Right ventricle myocardium superior (tissue), 1 donor: Measurements from ENCODE around the gene N4BP2L2. TPM values are rescaled to one million over a fixed set of nuclear protein-coding genes. Genes with fewer than 3 reads are reported as not detected.
"Not testable (repeated sequence)": the region's sequence is repeated elsewhere in the genome, so short reads cannot be mapped to it uniquely, and the experiment has no call there.

Experiments
- ATAC-seq: fragments of 200-7000 bp; cut with Tn5 transposase; one replicate; pipeline ENCODE4 v1.9.1; 2020; ENCODE audit warnings: mild to moderate bottlenecking; ENCODE audit not compliant: poor library complexity
- DNase-seq: peaks from one replicate; pipeline ENCODE4 v3.0.0-alpha.2; 2020
- intact Hi-C: fragments of 100-400 bp; cut with DNase I; formaldehyde crosslinking; loops from one replicate; pipeline ENCODE4 v1.11.2; 2022
- long read RNA-seq: library from polyadenylated mRNA; unstranded; transcript quantifications from one replicate; pipeline ENCODE4 v2.0.0, GENCODE V29; 2021
- total RNA-seq: library from RNA; stranded (reverse); fragmentation: NEBNext Ultra II Directional; extraction: Animal tissue kit (Norgen Biotek cat#: 25700); gene quantifications from one replicate; pipeline ENCODE4 v1.2.1, GENCODE V29; 2021
- donor health status: DM: no; HTN: yes; CAD: no; lungs with severe emphysema.

The N4BP2L2 gene
- total RNA-seq: 123 TPM
- long read RNA-seq, full-length matches to known transcripts: 13 of 96 reads
- long read RNA-seq, partial matches to known transcripts: 39 of 96 reads
- long read RNA-seq, other reads (novel, unspliced or antisense): 44 of 96 reads

DNA sequence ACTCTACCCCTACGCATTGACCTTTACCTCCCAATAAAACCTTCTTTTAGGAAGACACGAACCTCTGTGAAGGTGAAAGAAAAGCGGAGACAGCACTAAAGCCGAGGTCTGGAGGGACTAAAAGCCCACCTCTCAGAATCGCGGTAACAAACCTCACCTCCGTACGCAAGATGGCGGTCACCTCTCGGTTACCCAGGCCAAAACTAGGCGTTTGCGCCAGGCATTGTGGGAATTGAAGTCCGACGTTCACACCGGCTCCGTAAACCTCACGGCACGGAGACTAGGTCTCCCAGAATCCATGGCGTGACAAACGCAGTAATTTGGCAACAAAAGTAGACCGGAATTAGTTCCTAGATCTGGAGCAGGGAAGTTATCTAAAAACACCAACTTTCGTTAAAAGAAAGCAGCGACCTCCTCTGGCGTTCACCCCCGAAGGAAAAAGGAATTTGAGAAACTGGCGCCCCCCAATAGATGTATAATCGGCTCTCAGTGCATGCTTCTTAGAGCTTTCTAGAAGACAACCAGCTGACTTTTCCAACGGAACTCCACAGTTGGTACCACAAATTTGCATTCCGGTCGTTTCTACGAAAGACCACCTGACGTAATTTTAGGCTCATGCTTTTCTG lies at the start of gene N4BP2L2:
TSS of gene N4BP2L2 (minus strand) at position 175 of the 626 bp plus-strand sequence. CDS start 1,768 bp downstream, outside the sequence.
- ATAC-seq: peak; percentile 99
- DNase-seq: peak; percentile 95
- intact Hi-C loops: no loop called here

GRCh38 chr13:32587811-32588170 lies 49.2 kb upstream of the N4BP2L2 start:
- ATAC-seq: no peak
- no peak for DNase-seq
- intact Hi-C loops: loop anchor here (2.0 to 5.0 kb wide), 2 partner anchors 51 to 955 kb away; no protein-coding TSS in a partner anchor

DNA sequence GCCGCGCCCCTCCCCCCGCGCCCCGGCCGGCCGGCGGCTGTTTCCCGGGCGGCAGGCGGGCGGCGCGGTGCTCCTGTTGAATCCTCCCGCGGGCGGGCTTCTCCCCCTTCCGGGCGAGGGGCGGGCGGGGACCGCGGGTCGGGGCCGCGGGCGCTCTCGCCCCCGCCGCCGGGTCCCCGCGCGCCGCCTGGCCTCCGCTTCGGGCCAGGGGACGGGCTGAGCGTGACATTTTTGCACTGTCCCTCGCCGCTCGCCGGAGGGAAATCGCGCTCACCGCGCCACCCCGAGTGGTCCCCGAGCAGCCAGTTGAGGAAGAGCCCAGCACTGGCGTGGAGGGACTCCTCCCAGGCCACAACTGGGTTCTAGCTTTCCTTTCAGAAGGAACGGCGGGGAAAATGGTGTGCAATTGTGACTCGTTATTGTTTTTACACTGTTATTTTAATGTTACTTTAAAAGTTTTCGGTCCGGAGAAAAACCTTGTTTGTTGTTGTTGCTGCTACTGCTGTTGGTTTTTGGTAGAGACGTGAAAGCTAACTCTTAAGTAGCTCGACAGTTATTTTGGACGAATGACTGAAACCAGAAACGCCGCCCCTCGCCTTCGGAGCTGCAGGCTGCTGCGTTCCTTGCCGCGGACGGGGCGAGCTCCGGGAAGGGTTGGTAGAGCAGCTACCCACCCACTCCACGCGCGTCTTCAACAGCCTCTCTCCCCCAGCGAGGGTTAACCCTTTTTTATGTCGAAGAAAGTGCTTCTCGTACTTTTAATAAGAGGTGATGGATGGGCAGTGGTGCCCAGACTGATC lies 48.6 kb upstream of the N4BP2L2 start:
- DNase-seq: peak; percentile 78
- peak; percentile 45 for ATAC-seq
- intact Hi-C loops: loop anchor here (2.0 to 5.0 kb wide), 2 partner anchors 52 to 955 kb away; no protein-coding TSS in a partner anchor

DNA sequence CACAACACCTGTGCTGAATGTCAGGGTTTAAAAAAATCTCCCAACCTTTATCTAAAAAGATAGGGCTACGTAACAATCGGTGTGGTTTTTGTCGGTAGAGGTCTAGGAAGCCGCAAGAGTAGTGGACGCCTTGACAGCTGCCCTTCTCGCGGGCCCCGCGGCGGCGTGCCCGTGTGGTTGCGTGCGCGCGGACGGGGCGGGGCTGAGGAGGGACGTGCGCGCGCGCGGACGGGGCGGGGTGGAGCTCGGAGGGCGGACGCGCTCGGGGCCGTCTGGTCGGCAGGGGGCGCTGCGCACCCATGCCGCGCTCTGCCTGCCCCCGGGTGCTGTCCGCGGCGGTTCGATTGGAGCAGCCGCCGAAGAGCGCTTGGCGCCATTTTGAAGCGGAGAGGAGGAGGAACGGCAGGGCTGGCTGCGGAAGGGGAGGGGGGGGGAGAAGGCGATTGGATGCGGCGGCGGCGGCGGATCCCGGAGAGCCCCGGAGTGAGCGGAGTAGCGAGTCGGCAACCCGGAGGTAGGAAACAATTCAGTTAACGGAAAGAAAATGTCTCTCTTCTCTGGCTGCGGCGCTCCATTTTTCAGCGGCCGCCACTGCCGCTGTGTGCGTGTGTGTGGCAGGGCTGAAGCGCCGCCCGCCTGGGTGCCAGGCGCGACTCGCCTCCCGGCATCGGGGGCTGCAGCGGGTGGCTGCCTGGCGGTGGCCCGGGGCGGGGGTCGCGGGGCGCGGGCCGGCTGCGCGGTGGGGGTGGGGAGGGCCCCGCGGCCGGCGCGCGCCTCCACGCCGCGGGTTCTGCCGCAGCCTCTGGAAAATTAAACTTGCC lies 47.7 kb upstream of the N4BP2L2 start, which contains the start of gene PDS5B:
TSS of gene PDS5B (plus strand) at position 373 of the 821 bp plus-strand sequence. CDS start 62,321 bp downstream, outside the sequence.
- peak; percentile 96 for DNase-seq
- peak; percentile 99 for ATAC-seq
- intact Hi-C loops: loop anchor here (2.0 to 5.0 kb wide), 2 partner anchors 53 to 956 kb away; no protein-coding TSS in a partner anchor

- ATAC-seq (no peak), DNase-seq (no peak)
- intact Hi-C loops: loop anchor here (2.0 to 5.0 kb wide), 2 partner anchors 53 to 957 kb away; no protein-coding TSS in a partner anchor
These were observed 47.0 kb upstream of the N4BP2L2 start for GRCh38 chr13:32585550-32586079.

DNA sequence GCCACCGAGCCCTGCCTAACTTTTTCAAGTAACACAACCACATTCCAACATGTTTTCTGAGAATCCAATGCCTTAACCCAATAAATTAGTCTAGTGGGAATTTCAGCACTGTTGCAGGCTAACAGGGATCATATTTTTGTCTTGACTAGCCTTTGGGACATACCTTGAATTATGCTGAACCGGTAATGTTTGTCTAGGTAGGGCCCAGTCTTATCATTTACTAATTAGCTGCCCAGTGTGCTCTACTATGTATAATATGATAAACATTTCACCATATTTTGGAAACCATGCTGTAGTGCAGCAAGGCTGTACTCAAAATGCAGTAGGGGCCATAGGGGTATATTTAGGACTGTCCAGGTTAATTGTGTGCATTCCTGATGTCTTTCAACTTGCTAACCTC lies 44.4 kb upstream of the N4BP2L2 start:
- no peak for DNase-seq
- intact Hi-C loops: loop anchor here (5.0 kb wide), 1 partner anchor 201 kb away; no protein-coding TSS in a partner anchor
- ATAC-seq: no peak

DNA sequence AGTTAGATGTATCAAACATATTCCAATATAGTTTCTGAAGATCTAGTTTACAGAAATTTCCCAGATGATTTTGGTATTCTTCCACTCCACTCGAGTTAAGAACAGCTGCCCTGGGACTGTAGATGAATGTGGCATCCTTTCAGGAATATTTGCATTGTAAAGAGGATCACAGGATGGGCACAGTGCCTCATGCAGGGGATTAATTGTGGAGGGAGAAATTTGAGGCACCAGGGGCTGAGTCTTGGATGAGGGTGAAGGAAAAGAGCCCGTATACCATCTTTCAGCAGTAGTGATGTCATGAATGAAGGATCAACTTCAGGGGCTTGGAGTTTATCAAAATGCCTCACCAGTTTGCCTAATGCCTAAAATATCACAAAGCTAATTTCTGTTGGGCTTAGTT lies 43.7 kb upstream of the N4BP2L2 start:
- ATAC-seq: no peak
- DNase-seq: no peak
- intact Hi-C loops: loop anchor here (5.0 kb wide), 1 partner anchor 200 kb away; no protein-coding TSS in a partner anchor

GRCh38 chr13:32581177-32581786 lies 42.7 kb upstream of the N4BP2L2 start:
- ATAC-seq: no peak
- DNase-seq: no peak
- intact Hi-C loops: loop anchor here (5.0 kb wide), 1 partner anchor 199 kb away; no protein-coding TSS in a partner anchor

DNA sequence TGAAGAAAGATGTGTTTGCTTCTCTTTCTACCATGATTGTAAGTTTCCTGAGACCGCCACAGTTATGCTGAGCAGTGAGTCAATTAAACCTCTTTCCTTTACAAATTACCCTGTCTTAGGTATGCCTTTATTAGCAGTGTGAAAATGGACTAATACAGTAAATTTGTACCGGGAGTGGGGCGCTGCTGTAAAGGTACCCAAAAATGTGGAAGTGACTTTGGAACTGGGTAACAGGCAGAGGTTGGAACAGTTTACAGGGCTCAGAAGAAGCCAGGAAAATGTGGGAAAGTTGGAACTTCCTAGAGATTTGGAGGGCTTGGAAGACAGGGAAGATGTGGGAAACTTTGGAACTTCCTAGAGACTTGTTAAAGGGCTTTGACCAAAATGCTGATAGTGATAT lies 38.4 kb upstream of the N4BP2L2 start:
- intact Hi-C loops: no loop called here
- DNase-seq: no peak
- ATAC-seq: no peak

GRCh38 chr13:32575687-32576086 lies 37.1 kb upstream of the N4BP2L2 start:
- ATAC-seq, DNase-seq, intact Hi-C loops: not testable (repeated sequence)

GRCh38 chr13:32560842-32561241 lies 22.2 kb upstream of the N4BP2L2 start:
- intact Hi-C loops, DNase-seq, ATAC-seq: not testable (repeated sequence)

GRCh38 chr13:32555613-32556012 lies 17.0 kb upstream of the N4BP2L2 start:
- DNase-seq (no peak), ATAC-seq (no peak)
- intact Hi-C loops: no loop called here

- DNase-seq (no peak), ATAC-seq (no peak)
- intact Hi-C loops: no loop called here
These were observed 15.1 kb upstream of the N4BP2L2 start for GRCh38 chr13:32553720-32554119.

GRCh38 chr13:32549788-32550187 lies 11.2 kb upstream of the N4BP2L2 start:
- intact Hi-C loops: no loop called here
- ATAC-seq (no peak), DNase-seq (no peak)

DNA sequence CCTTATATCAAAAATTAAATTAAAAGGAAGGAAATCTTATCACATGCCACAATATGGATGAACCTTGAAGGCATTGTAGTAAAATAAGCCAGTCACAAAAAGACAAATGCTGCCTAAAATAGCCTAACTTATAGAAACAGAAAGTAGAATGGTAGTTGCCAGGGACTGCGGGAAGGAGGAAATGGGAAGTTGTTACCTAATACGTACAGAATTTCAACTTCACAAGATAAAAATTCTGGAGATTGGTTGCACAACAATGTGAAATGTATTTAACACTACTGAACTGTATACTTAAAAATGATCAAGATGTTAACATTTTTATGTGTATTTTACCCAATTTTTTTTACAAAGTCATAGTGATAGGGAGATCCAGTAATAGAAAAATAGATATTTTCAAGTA lies 10.2 kb upstream of the N4BP2L2 start:
- no peak for ATAC-seq
- no peak for DNase-seq
- intact Hi-C loops: no loop called here

GRCh38 chr13:32545083-32545482 lies 6.5 kb upstream of the N4BP2L2 start:
- DNase-seq (no peak), ATAC-seq (no peak)
- intact Hi-C loops: no loop called here

GRCh38 chr13:32542221-32542620 lies 3.6 kb upstream of the N4BP2L2 start:
- intact Hi-C loops: no loop called here
- DNase-seq (no peak), ATAC-seq (no peak)

GRCh38 chr13:32538143-32538620 lies 413 bp downstream of the N4BP2L2 start:
- intact Hi-C loops: no loop called here
- ATAC-seq: peak; percentile 58
- DNase-seq: peak; percentile 46
